HG02870 (cell line): ENCODE data around the gene UBAC2.

ENCODE experiments used
- ATAC-seq: cut with Tn5 transposase; IDR thresholded peaks from one replicate; pipeline ENCODE4 v1.9.1; 2021; ENCODE audit warnings: mild to moderate bottlenecking, moderate library complexity; ENCODE audit not compliant: unreplicated experiment

UBAC2 gene

DNA sequence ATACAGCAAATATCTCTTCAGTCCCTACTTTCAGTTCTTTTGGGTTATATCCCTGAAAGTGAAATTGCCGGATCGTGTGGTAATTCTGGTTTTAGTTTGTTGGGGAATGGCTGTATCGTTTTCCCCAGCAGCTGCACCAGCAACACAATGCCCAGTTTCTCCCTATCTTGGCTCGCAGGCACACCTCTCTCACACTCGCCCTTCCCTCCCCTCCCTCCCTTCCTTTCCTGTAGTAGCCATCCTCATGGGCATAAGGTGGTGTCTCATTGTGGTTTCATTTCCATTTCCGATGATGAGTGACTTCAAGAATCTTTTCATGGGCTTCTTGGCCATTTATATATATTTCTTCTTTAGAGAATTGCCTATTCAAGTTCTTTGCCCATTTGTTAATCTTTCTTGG is 66.2 kb downstream of the UBAC2 start:
- ATAC-seq = no peak

DNA sequence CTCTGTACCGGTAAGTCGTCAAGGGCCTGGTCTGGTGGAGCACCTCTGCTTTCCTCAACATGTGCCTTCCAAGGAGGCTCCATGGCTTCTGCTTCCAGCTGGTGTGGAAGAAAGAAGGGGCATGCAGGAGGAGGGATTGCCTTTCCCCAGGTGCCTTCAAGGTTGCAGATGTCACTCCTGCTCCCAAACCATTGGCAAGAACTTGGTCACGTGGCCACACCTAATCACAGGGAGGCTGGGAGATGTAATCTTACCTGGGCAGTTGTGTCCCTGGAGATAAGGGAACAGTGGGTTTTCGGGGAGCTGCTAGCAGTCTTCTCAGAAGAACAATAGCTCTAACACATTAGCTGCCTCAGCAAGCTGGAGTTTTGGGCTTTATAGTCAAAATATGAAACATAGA is 67.3 kb downstream of the UBAC2 start:
- ATAC-seq = no peak

DNA sequence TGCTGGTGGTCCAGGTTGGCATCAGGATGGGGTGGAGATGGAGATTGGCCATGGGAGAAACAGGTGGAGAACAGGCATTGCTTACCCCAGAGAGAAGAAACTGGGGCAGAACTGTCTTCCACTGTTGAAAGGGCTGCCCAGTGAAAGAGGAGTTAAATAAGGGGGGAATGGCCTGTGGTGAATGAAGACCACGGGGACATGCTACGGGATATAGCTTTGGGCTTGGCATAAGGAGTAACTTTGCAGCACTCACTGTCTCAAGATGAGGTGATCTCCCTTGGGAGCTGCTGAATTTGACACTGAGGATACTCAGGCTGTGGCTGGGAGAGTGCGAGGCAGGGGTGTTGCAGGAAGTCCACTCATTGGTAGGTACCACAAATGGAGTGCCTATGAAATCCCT is 68.2 kb downstream of the UBAC2 start:
- no peak for ATAC-seq

DNA sequence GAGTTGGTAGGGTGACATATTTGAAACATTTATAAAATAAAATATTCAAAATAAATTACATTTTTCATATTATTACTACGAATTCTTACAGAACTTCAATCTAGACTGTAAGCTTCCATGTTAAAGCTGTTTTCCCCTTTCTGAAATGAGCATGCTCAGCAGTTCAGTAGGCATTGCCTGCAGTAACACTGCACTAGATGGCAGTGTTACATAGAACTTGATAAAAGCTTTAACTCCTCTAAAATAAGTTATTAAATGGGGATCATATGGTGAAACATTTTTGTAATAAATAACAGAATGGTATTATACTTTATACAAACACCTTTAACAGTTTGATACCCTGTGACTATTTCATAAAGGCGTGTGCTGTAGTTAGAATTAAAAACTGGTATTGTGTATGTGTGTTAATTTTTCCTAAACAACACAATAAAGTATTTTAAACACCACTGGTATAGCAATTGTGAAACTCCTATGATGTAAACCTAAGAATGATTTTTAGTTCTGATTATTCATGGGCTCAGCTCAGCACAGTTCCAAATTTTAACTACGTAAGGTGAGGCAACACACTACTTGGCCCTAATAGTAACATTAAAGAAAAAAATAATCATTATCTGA is 69.1 kb downstream of the UBAC2 start:
- ATAC-seq = peak; percentile 74

DNA sequence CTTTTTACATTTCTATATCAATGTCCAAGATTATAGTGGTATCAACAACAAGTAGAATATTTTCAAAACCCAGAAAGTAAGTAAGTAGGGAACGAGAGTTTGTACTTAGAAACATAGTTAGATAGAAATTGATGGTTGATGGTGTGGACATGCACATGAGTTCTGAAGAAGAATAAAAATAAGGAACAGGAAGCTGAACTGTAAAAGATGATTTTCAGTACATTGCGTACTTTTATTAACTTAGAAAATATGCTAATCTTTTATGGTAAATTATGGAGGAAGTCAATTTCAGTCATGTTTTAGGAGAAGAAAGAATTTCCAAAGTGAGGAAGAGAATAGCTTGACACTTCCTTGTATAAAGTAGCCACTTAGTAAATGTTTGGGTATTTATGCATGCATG is 69.9 kb downstream of the UBAC2 start:
- no peak for ATAC-seq

DNA sequence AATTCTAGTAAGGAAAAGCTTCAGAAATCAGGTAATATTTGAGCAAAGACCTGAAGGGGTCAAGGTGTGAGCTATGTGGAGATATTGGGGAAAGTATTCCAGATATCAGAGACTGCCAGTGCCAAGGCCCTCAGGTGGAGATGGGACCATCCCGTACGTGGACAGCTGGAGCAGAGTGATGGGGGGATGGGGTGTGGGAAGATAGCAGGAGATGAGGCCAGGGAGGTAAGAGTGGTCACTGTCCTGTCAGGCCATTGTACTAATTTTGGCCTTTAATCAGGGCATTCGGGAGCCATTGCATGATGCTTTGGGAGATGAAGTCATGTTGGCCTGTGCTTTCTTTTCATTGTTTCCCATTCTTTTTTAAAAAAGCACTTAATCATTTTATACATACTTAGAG is 70.6 kb downstream of the UBAC2 start:
- ATAC-seq = no peak

DNA sequence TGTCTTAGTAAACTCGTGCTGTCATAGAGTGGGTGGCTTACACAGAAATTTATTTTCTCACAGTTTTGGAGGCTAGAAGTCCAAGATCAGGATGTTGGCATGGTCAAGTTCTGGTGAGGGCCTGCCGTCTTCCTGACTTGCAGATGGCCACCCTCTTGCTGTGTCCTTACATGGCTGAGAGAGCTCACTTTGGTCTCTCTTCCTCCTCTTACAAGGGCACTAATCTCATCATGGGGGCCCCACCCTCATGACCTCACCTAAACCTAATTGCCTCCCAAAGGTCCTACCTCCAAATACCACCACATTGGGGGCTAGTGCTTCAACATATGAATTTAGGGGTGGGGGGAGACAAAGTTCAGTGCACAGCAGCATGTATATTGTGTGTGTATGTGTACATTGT is 71.8 kb downstream of the UBAC2 start:
- ATAC-seq = no peak

DNA sequence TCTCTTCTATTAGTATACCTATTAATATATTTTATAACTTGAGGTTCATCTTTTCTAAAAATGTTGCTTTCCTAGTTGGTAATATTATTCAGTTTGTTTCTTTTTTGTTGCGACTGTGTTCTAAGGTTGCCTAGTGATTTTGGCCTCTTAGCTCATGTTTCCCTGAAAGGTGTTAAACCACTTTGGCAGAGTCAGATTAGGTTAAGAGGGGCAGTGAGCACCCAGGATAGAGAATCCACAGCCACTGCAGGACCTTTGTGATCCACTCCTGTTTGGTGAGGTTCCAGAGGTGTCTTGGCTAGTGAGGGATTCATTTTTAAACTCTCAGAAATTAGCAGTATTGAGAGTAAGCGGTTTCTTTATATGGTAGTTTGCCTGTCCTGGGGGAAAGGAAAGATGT is 72.5 kb downstream of the UBAC2 start:
- no peak for ATAC-seq

DNA sequence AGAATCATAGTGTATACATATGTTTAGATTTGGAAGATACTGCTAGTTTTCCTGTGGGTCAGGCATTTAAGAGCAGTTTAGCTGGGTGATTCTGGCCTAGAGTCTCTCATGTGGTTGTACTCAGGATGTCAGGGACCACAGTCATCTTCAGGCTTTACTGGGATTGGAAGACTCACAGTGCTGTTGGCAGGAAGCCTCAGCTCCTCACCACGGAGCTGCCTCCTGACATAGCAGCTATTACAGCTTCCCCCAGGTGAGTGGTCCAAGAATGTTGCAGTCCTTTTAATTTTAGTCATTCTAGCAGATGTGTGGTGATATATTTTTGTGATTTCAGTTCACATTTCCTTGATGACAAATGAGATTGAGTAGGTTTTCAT is 74.4 kb downstream of the UBAC2 start:
- ATAC-seq = no peak

DNA sequence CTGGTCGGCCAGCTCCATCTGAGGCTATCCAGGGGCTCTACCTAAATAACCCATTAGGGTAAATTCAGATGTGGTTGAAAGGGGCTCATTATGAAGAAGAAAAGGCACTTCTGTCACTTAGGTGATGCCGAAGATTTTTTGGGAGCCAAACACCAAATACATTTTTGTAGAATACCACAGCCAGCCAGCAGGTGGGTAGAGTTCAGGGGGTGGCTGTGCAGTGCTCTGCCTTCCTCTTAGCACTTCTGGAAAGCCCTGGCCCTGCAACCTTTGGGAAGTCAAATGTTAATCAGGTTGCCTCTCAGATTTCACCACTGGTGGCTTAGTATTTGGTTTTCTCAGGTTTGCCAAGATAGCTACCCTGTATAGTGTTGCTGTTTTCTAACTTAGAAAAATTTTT is 76.1 kb downstream of the UBAC2 start:
- no peak for ATAC-seq

DNA sequence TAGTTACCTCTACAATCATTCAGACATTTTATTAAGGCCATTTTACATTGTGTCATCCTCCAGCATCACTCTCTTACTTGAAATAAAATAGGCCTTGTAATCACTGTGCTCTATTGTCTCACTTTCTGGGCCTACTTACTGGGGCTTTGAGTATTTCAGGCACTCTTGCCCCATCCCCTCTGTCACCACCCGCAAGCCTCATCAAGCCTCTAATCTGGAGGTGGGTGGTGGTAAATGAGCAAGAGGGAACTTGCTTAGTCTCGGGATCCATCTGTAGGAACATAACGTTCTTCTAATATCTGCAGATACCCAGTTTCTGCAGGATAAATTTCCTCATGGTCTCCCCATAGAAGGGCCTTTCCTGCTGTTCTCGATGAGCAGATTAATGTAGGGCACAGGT is 77.0 kb downstream of the UBAC2 start:
- no peak for ATAC-seq

DNA sequence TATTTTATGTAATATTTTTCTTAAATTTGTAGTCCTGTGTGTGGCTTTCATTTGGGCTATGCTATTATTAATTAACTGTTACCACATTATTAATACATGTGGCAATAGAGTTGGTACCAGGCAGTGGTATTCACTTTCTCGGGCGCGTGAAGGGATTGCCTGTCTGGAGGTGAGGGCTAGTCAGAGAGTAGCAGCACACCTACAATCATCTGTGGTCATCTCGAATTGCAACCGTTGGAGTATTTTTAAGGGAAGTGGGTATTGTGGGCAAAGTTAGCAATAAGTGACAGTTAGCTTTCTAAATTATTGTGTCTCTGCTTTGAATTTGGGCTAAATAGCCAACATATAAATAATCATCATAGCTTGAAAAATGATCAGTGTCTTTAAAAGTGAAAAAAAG is 77.5 kb downstream of the UBAC2 start:
- ATAC-seq = no peak

DNA sequence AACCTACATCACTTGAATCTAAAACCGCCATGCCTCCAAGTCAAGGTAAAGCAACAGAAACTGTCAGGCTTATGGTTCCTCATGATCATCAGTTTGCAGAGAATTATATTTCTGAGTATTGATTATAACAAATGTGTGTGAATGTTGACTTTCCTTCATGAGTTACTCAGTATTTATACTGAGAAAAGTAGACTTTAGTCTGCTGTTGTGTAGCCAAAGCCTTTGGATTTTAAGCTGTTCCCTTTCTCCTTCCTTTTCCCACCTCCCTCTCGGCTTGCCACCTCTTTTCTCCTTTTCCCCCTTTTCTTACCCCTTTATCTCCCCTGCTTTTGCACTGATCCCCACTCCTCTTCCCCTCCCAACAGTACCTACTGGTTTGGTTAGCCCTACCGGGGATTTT is 78.2 kb downstream of the UBAC2 start:
- no peak for ATAC-seq

DNA sequence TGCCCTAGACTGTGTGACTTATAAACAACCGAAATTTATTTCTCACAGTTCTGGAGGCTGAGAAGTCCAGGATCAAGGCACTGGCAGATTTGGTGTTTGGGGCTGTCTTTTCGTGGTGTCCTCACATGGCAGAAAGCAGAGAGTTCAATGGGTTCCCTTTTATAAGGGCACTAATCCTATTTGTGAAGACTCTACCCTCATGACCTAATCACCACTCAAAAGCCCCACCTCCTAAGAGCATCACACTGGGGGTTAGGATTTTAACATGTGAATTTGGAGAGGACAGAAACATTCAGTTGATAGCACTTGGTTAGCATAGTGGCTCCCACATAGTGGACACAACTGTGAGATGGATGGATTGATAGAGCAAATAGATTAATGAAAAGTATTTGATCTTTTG is 79.0 kb downstream of the UBAC2 start:
- ATAC-seq = no peak

DNA sequence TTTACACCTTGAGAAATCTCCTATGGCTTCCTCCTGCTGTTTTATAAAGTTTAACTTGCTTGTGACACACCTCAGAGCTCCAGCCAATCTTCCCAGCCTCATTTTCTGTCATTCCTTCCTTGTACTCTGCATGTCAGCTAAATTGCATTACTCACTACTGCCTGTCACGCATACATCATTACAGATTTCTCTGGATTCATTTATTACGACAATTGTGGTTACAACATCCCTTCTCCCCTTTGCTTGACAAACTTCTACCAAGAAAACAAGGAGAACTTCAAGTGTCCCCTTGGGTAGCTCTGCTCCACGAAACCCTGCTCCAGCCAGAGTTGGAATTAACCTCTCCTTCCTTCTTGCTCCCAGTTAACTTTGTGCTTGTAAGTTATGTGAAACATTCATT is 79.5 kb downstream of the UBAC2 start:
- ATAC-seq = no peak

DNA sequence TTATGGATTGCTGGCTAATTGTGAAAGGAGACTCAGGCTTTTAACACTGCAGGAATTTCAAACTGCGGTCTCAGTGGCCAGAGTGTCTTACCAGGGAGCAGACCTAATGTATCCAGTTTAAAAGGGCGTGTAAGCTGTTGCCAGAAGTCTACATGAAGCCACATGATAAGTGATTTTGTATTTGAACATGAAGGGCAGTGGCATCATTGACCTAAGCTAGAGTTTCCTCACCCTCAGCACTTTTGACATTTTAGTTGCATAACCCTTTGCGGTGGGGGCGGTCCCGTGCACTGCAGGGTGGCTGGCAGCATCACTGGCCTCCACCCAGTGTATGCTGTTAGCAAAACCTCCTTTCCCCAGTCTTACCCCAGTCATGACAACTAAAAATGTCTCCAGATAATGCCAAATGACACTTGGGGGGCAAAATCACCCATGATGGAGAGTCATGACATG is 81.2 kb downstream of the UBAC2 start:
- peak; percentile 56 for ATAC-seq

DNA sequence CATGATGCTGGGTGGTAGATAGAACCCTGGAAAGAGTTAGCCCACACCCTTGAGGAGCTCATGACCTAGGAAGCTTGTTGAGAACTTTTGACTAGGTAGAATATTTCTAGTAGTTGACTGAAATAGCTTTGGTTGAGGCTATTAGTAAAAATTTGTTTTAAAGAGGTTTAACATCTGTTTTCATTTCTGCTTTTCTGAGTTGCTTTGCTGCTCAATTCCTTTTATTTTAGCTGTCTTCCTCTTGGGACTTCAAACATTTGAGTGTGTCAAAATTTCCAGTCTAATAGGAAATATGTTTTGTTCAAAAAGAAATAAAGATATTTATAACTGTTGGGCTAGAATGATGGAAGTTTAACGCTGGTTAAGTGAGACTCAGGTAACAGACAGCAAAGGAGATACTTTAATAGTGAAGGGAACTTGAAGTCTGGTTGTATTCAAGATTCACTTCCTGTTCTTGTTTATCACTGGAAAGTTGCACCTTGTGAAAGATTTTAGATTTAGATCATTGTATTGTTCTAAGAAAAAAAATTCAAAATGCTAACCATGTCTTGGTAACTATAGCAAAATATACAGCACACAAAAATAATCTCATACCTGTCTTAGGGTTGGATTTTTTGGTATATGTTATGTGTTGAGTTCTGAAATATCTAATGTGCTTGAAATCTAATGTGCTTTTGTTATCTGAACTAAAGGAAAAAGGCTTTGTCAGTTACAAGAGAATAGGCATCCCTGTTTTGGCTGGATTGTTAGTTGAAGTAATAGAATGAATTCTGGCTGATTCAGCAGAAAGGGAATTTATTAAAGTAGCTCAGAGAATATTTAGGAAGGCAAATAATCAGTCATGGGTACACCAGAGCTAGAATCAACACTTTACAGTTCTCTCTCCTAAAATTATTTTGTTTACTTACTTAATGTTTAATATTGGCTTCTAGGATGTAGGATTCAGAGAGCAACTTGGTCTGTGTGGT is 81.9 kb downstream of the UBAC2 start:
- ATAC-seq = peak; percentile 65

DNA sequence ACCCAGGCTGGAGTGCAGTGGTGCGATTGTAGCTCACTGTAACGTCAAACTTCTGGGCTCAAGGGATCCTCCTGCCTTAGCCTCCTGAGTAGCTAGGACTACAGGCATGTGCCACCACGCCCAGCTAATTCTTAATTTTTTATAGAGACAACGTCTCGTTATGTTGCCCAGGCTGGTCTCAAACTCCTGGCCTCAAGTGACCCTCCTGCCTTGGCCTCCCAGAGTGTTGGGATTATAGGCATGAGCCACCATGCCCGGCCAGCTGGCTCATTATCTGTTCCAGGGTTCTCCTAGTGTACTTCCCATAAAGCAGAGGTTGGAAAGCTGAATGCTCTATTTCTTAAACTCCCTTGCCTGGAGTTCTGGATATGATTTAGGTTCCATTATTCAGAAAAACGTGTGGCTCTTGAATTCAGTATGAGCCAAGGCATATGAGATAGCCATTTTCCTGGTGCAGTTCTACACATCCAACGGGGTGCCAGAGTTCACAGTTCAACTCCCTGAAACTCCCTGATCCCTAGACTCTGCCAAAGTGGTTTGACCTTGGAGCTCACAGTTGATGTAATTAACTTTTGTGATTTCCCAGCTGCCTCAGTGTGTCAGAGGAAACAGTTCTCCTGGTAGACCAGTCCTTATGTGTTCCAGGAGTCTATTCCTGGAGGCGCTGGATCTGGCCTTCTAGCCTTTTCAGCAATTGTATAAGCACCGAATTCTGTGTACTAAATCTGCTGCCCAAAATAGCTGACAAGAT is 85.0 kb downstream of the UBAC2 start:
- ATAC-seq = no peak

DNA sequence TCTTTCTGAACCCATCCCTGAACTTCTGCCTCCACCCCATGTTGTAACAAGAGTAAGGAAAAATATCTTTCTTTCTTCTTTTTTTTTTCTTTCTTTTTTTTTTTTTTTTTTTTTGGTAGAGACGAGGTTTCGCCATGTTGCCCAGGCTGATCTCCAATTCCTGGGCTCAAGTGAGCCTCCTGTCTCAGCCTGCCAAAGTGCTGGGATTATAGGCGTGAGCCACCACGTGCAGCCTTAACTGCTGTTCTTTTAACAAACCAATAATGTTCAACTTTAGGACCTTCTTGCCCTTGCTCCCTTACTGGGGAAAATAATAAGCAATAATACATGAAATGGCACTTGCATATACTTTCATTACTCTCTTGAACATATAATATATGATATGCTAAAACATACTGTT is 86.9 kb downstream of the UBAC2 start:
- ATAC-seq = no peak

DNA sequence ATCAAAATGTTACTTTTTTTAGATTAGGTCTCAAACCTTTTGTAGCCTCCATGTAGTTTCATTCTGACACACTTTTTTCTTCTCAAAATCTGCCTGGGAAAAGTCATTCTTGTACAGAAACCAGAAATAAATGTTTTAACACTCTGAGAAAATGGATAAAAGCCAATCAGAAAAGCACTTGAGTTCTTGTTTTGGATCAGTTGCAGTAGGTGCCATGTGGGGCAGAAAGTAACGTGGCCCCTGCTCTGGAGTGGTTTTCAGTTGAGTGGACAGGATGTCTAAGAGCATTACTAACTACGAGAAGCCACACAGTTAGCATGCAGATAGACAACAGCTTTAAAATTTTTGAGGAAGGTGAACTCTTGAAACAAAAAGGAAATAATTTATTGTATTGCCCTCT is 87.4 kb downstream of the UBAC2 start:
- ATAC-seq = peak; percentile 92

DNA sequence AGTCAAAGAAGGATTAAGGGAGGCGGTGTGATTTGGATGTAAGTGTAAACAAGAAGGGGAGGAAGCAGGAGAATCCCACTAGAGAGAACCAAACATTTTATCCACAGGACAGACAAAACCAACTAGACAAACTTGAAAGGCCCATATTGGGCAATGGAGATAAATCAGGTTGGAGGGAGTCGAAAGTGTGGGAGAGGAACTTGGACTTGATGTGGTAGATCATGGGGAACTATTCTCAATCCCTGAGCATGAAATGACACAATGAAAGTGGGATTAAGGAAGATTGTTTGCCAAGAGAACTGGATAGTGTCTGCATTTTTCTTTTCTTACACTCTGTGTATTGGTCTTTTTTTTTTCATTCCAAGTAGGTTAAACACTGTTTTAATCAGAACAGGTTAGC is 88.6 kb downstream of the UBAC2 start:
- no peak for ATAC-seq
